ENCODE measurements around the gene ZNF766. TPM values are rescaled to one million over a fixed set of nuclear protein-coding genes. Genes with fewer than 3 reads are reported as not detected.

The ZNF766 gene
- total and polyA plus RNA-seq, 9 of the 15 experiments (the other 6 are each of a cell fraction or from before 2014, with no cell fraction given) = 6.7 to 23.0 (median 11.2) TPM

- TF ChIP-seq ZHX1 (conservative IDR thresholded peaks at IDR 0.05; ENCODE audit: low read length) (no peak), ZNF592 (IDR thresholded peaks at IDR 0.05) (no peak), NCOA1 (IDR thresholded peaks at IDR 0.05; ENCODE audit: low read depth) (no peak), RBM39 (optimal IDR thresholded peaks at IDR 0.05; ENCODE audit: low read depth, low read length) (no peak), MNT (conservative IDR thresholded peaks at IDR 0.05) (peak; percentile 86 to 92), PCBP2 (IDR thresholded peaks at IDR 0.05; ENCODE audit: low read depth, low read length, poor library complexity, severe bottlenecking) (no peak), DLX4 (CRISPR knock-in tag; IDR thresholded peaks at IDR 0.05) (no peak), RBFOX2 (IDR thresholded peaks at IDR 0.05; ENCODE audit: low read depth, low read length) (peak; percentile 95), ZSCAN29 (IDR thresholded peaks at IDR 0.05) (no peak), RBM17 (IDR thresholded peaks at IDR 0.05; ENCODE audit: borderline replicate concordance, low read depth, low read length) (no peak), ZNF431 (CRISPR knock-in tag; IDR thresholded peaks at IDR 0.05) (no peak), BRCA1 (IDR thresholded peaks at IDR 0.05) (no peak), BRCA1 (CRISPR knock-in tag; IDR thresholded peaks at IDR 0.05) (no peak), RAD51 (IDR thresholded peaks at IDR 0.05; ENCODE audit: borderline replicate concordance, low read depth) (no peak), POLR2AphosphoS2 (IDR thresholded peaks at IDR 0.05; ENCODE audit: low read length) (no peak), THRA (IDR thresholded peaks at IDR 0.05) (no peak)
These were observed at the start of gene ZNF766 (continued) for GRCh38 chr19:52269338-52270261.
